HG03457 (cell line): ENCODE results near the gene OR51E1.

ENCODE experiments used
- ATAC-seq: cut with Tn5 transposase; IDR thresholded peaks from one replicate; pipeline ENCODE4 v1.9.1; 2021; ENCODE audit warnings: moderate number of reproducible peaks; ENCODE audit not compliant: unreplicated experiment

OR51E1 gene

GRCh38 chr11:4647766-4648165, 4.0 kb downstream of the OR51E1 start:
- ATAC-seq = no peak

GRCh38 chr11:4654635-4655369, 11.0 kb downstream of the OR51E1 start:
- no peak for ATAC-seq

- ATAC-seq = no peak
These were observed 15.1 kb downstream of the OR51E1 start for GRCh38 chr11:4658629-4659445.

GRCh38 chr11:4662876-4663275, 19.1 kb downstream of the OR51E1 start:
- ATAC-seq = no peak

- no peak for ATAC-seq
These were observed 20.4 kb downstream of the OR51E1 start for GRCh38 chr11:4664183-4664582.

GRCh38 chr11:4664786-4665185, 21.0 kb downstream of the OR51E1 start:
- no peak for ATAC-seq

GRCh38 chr11:4665424-4665823, 21.6 kb downstream of the OR51E1 start:
- no peak for ATAC-seq

- no peak for ATAC-seq
These were observed 28.0 kb downstream of the OR51E1 start for GRCh38 chr11:4671741-4672140.

GRCh38 chr11:4672470-4672869, 28.7 kb downstream of the OR51E1 start:
- no peak for ATAC-seq

GRCh38 chr11:4673781-4674180, 30.0 kb downstream of the OR51E1 start:
- no peak for ATAC-seq

GRCh38 chr11:4677948-4678347, 34.2 kb downstream of the OR51E1 start:
- ATAC-seq = no peak

- ATAC-seq = no peak
These were observed 36.6 kb downstream of the OR51E1 start for GRCh38 chr11:4680341-4680740.

GRCh38 chr11:4682623-4683419, 39.0 kb downstream of the OR51E1 start:
- no peak for ATAC-seq

- no peak for ATAC-seq
These were observed 41.0 kb downstream of the OR51E1 start for GRCh38 chr11:4684631-4685285.

- ATAC-seq = no peak
These were observed 51.7 kb downstream of the OR51E1 start for GRCh38 chr11:4695442-4695841.

GRCh38 chr11:4697585-4697984, 53.8 kb downstream of the OR51E1 start, which contains the start of gene OR51E2:
OR51E2 (minus strand) TSS chr11:4697853; CDS start chr11:4682711, 15,142 bp downstream.
- no peak for ATAC-seq

- ATAC-seq = peak; percentile 84
These were observed 56.1 kb downstream of the OR51E1 start for GRCh38 chr11:4699697-4700435.

GRCh38 chr11:4700436-4700820, 56.6 kb downstream of the OR51E1 start:
- no peak for ATAC-seq

- ATAC-seq = no peak
These were observed 60.4 kb downstream of the OR51E1 start, which contains the start of gene MMP26 for GRCh38 chr11:4704054-4704789. MMP26 (plus strand) TSS chr11:4704784.
